Stimulated activated naive CD8-positive, alpha-beta T cell treated with anti-CD3 and anti-CD28 coated beads, Interleukin-15, amount 100 ng/mL, for 72 hours (primary cell): ENCODE data around the gene CBY2.
"Not testable (repeated sequence)": the region's sequence is repeated elsewhere in the genome, so short reads cannot be mapped to it uniquely, and the experiment has no call there.

Experiments used
- ATAC-seq: fragments of 150-1000 bp; cut with Tn5 transposase; 2 replicates; pipeline ENCODE4 v1.10.0; 2021; ENCODE audit warnings: mild to moderate bottlenecking, moderate library complexity
- DNase-seq, 2 donors: peaks; one replicate each; pipeline ENCODE4 v3.0.0; 2021 to 2022
- H3K27ac Mint-ChIP-seq, 2 donors: one replicate each; pipeline ENCODE4 v1.8.0; 2022; ENCODE audit warnings: mild to moderate bottlenecking in 2 of 2, mixed read lengths in 2 of 2, moderate library complexity in 2 of 2
- H3K27me3 Mint-ChIP-seq: one replicate; pipeline ENCODE4 v1.8.0; 2022; ENCODE audit warnings: mixed read lengths
- H3K4me1 Mint-ChIP-seq: one replicate; pipeline ENCODE4 v1.8.0; 2022; ENCODE audit warnings: mild to moderate bottlenecking, mixed read lengths
- H3K4me3 Mint-ChIP-seq, 2 donors: one replicate each; pipeline ENCODE4 v1.8.0; 2022; ENCODE audit warnings: mild to moderate bottlenecking in 2 of 2, mixed read lengths in 2 of 2, moderate library complexity in 1 of 2
- H3K9me3 Mint-ChIP-seq, 2 donors: one replicate each; pipeline ENCODE4 v1.8.0; 2022; ENCODE audit warnings: mixed read lengths in 2 of 2

CBY2 gene

GRCh38 chr13:45702088-45702487, at the start of gene CBY2:
Gene CBY2 (plus strand): TSS chr13:45702320. CDS start chr13:45702391, 71 bp downstream.
- Mint-ChIP-seq H3K9me3 (no peaks in the 10 kb centered on the region), H3K4me1 (peaks cover 19% of the 10 kb centered on the region), H3K27ac (peak within 1 kb of the TSS; percentile 64 to 91), H3K4me3 (peak within 1 kb of the TSS in 1 of 2 donors; percentile 27), H3K27me3 (no peaks in the 10 kb centered on the region)
- peak; percentile 23 for ATAC-seq
- DNase-seq, result no peak

- Mint-ChIP-seq H3K27me3 (no peaks in the 10 kb centered on the region), H3K4me1 (no peaks in the 10 kb centered on the region), H3K4me3 (no peak overlapping the region), H3K27ac (peak overlapping the region in 1 of 2 donors; percentile 38), H3K9me3 (peaks cover 4 to 9% of the 10 kb centered on the region in 2 donors)
- DNase-seq, result no peak
- ATAC-seq, result no peak
Observed at GRCh38 chr13:45654633-45655349, 47.3 kb upstream of the CBY2 start.

GRCh38 chr13:45658586-45659235, 43.4 kb upstream of the CBY2 start:
- peak overlapping the region in 1 of 2 donors; percentile 46 for H3K27ac Mint-ChIP-seq
- H3K4me3 Mint-ChIP-seq, result no peak overlapping the region
- H3K27me3 Mint-ChIP-seq, result no peaks in the 10 kb centered on the region
- H3K9me3 Mint-ChIP-seq, result peaks cover 0 to 17% of the 10 kb centered on the region in 2 donors
- peaks cover 7% of the 10 kb centered on the region for H3K4me1 Mint-ChIP-seq
- no peak for ATAC-seq
- DNase-seq, result no peak

- H3K27ac Mint-ChIP-seq, result no peak overlapping the region
- no peak for DNase-seq
- no peaks in the 10 kb centered on the region for H3K27me3 Mint-ChIP-seq
- peaks cover 0 to 17% of the 10 kb centered on the region in 2 donors for H3K9me3 Mint-ChIP-seq
- no peak for ATAC-seq
- H3K4me1 Mint-ChIP-seq, result peaks cover 7% of the 10 kb centered on the region
- H3K4me3 Mint-ChIP-seq, result no peak overlapping the region
Observed at GRCh38 chr13:45659536-45659935, 42.6 kb upstream of the CBY2 start.

GRCh38 chr13:45660458-45660857, 41.7 kb upstream of the CBY2 start:
- H3K4me3 Mint-ChIP-seq, DNase-seq, H3K27me3 Mint-ChIP-seq, H3K27ac Mint-ChIP-seq, ATAC-seq, H3K4me1 Mint-ChIP-seq: not testable (repeated sequence)
- H3K9me3 Mint-ChIP-seq, result peaks cover 0 to 17% of the 10 kb centered on the region in 2 donors

GRCh38 chr13:45662162-45662561, 40.0 kb upstream of the CBY2 start:
- peaks cover 7% of the 10 kb centered on the region for H3K4me1 Mint-ChIP-seq
- H3K9me3 Mint-ChIP-seq, result peaks cover 0 to 8% of the 10 kb centered on the region in 2 donors
- no peak for DNase-seq
- ATAC-seq, result no peak
- no peak overlapping the region for H3K27ac Mint-ChIP-seq
- H3K27me3 Mint-ChIP-seq, result no peaks in the 10 kb centered on the region
- H3K4me3 Mint-ChIP-seq, result no peak overlapping the region

- ATAC-seq, DNase-seq, H3K27ac Mint-ChIP-seq, H3K27me3 Mint-ChIP-seq, H3K4me1 Mint-ChIP-seq, H3K4me3 Mint-ChIP-seq, H3K9me3 Mint-ChIP-seq: not testable (repeated sequence)
Observed at GRCh38 chr13:45662903-45663302, 39.2 kb upstream of the CBY2 start.

GRCh38 chr13:45669626-45670025, 32.5 kb upstream of the CBY2 start:
- H3K27me3 Mint-ChIP-seq, DNase-seq, H3K4me1 Mint-ChIP-seq, H3K4me3 Mint-ChIP-seq, H3K9me3 Mint-ChIP-seq, ATAC-seq: not testable (repeated sequence)
- peak overlapping the region in 1 of 2 donors; percentile 87 for H3K27ac Mint-ChIP-seq

GRCh38 chr13:45670189-45670885, 31.8 kb upstream of the CBY2 start:
- no peaks in the 10 kb centered on the region for H3K9me3 Mint-ChIP-seq
- peaks cover 6% of the 10 kb centered on the region for H3K4me1 Mint-ChIP-seq
- ATAC-seq (no peak), DNase-seq (no peak)
- peak overlapping the region in 1 of 2 donors; percentile 87 for H3K27ac Mint-ChIP-seq
- H3K4me3 Mint-ChIP-seq, result no peak overlapping the region
- H3K27me3 Mint-ChIP-seq, result no peaks in the 10 kb centered on the region

- Mint-ChIP-seq H3K27ac (no peak overlapping the region), H3K4me3 (no peak overlapping the region), H3K4me1 (peaks cover 3% of the 10 kb centered on the region), H3K27me3 (no peaks in the 10 kb centered on the region), H3K9me3 (no peaks in the 10 kb centered on the region)
- DNase-seq, result no peak
- no peak for ATAC-seq
Observed at GRCh38 chr13:45674908-45675307, 27.2 kb upstream of the CBY2 start.

- Mint-ChIP-seq H3K27ac (no peak overlapping the region), H3K4me3 (no peak overlapping the region), H3K4me1 (peaks cover under 1% of the 10 kb centered on the region), H3K9me3 (no peaks in the 10 kb centered on the region), H3K27me3 (no peaks in the 10 kb centered on the region)
- ATAC-seq (no peak), DNase-seq (no peak)
Observed at GRCh38 chr13:45678282-45678681, 23.8 kb upstream of the CBY2 start.

GRCh38 chr13:45681113-45681512, 21.0 kb upstream of the CBY2 start:
- H3K9me3 Mint-ChIP-seq, result no peaks in the 10 kb centered on the region
- H3K4me3 Mint-ChIP-seq, result no peak overlapping the region
- DNase-seq, result no peak
- peaks cover 5% of the 10 kb centered on the region for H3K4me1 Mint-ChIP-seq
- H3K27ac Mint-ChIP-seq, result no peak overlapping the region
- no peak for ATAC-seq
- no peaks in the 10 kb centered on the region for H3K27me3 Mint-ChIP-seq

- Mint-ChIP-seq H3K4me1 (peaks cover 5% of the 10 kb centered on the region), H3K4me3 (no peak overlapping the region), H3K27ac (no peak overlapping the region), H3K27me3 (no peaks in the 10 kb centered on the region), H3K9me3 (no peaks in the 10 kb centered on the region)
- ATAC-seq (no peak), DNase-seq (no peak)
Observed at GRCh38 chr13:45682494-45683008, 19.6 kb upstream of the CBY2 start.

GRCh38 chr13:45683701-45684100, 18.4 kb upstream of the CBY2 start:
- DNase-seq (no peak), ATAC-seq (no peak)
- no peak overlapping the region for H3K4me3 Mint-ChIP-seq
- no peaks in the 10 kb centered on the region for H3K9me3 Mint-ChIP-seq
- peaks cover 5% of the 10 kb centered on the region for H3K4me1 Mint-ChIP-seq
- H3K27ac Mint-ChIP-seq, result no peak overlapping the region
- no peaks in the 10 kb centered on the region for H3K27me3 Mint-ChIP-seq

- H3K9me3 Mint-ChIP-seq, result no peaks in the 10 kb centered on the region
- DNase-seq (no peak), ATAC-seq (no peak)
- H3K4me3 Mint-ChIP-seq, result no peak overlapping the region
- no peak overlapping the region for H3K27ac Mint-ChIP-seq
- peaks cover 2% of the 10 kb centered on the region for H3K4me1 Mint-ChIP-seq
- no peaks in the 10 kb centered on the region for H3K27me3 Mint-ChIP-seq
Observed at GRCh38 chr13:45688577-45688976, 13.5 kb upstream of the CBY2 start.

- no peak overlapping the region for H3K4me3 Mint-ChIP-seq
- ATAC-seq (no peak), DNase-seq (no peak)
- no peaks in the 10 kb centered on the region for H3K9me3 Mint-ChIP-seq
- H3K27ac Mint-ChIP-seq, result no peak overlapping the region
- H3K4me1 Mint-ChIP-seq, result peaks cover 9% of the 10 kb centered on the region
- H3K27me3 Mint-ChIP-seq, result no peaks in the 10 kb centered on the region
Observed at GRCh38 chr13:45690636-45691035, 11.5 kb upstream of the CBY2 start.
